PC-9 (cell line): ENCODE data around the gene MARCHF2.
"Not testable (repeated sequence)": the region's sequence is repeated elsewhere in the genome, so short reads cannot be mapped to it uniquely, and the experiment has no call there.

Source experiments
- CTCF ChIP-seq: fragments of 200-600 bp; sonication (generic); conservative IDR thresholded peaks from 2 replicates; pipeline ENCODE4 v1.6.1; 2017; ENCODE audit warnings: mixed run types, antibody characterized with exemption, mild to moderate bottlenecking, moderate library complexity
- EZH2 ChIP-seq: fragments of 200-600 bp; sonication (generic); IDR thresholded peaks from 2 replicates; pipeline ENCODE4 v1.8.0; 2017; ENCODE audit warnings: antibody characterized with exemption, low read depth

GRCh38 chr19:8385103-8385502, 28.0 kb upstream of the MARCHF2 start:
- not testable (repeated sequence) for TF ChIP-seq EZH2, CTCF
